Activated CD4-positive, alpha-beta T cell treated with anti-CD3 and anti-CD28 coated beads for 24 hours (primary cell): ENCODE data around the gene ING2.
A peak's percentile ranks its signal among the peaks of the same experiment; 100 is the strongest.

Source experiments
- DNase-seq, 2 donors: peaks; one replicate each; pipeline ENCODE4 v3.0.0-alpha.2; 2020; ENCODE audit warnings: low read depth in 2 of 2

The ING2 gene

GRCh38 chr4:183499801-183500200 lies 5.1 kb upstream of the ING2 start:
- no peak for DNase-seq

- peak in 1 of 2 donors; percentile 21 for DNase-seq
Measured at GRCh38 chr4:183503497-183504063, 1.3 kb upstream of the ING2 start.

- DNase-seq = peak; percentile 97 to 99
Measured at GRCh38 chr4:183504064-183504929, 561 bp upstream of the ING2 start.

DNA sequence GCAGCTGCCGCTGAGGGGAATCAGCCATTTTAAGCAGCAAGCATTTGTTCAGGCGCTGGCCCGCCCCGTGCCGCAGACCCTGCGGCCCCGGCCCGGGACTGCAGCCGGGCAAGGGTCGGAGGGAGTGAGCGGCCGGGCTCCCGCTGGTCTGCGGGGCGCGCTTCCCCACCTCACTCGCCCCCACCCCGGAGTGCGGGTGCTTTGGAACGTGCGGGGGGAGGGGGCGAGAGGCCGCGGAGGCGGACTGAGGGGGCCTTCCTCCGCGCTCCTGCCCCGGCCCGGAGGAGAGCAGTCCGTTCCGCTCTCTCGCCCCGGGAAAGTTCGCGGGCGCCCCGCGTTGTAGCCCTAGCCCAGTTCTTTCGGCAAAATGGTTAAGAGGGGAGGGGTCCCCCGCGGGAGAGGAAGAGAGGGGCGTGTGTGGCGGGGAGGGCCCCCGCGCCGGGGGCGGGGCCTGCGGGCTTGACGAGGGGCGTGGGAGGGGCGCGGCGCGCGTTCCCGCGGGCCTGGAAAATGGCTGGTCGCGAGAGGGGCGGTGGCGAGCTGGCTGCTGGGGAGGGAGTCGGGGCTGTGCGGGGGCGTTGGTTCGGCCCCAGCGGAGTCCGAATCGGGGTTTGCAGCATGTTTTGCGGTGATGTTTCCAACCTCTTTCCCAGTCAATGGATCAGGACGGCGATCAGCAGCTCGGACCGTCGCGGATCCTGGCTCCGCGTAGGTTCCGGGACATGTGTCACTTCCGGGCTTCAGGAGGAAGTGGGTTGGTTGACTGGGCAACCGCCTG lies 942 bp downstream of the ING2 start:
- DNase-seq = peak; percentile 67 to 78

GRCh38 chr4:183506389-183506735 lies 1.5 kb downstream of the ING2 start:
- no peak for DNase-seq

DNA sequence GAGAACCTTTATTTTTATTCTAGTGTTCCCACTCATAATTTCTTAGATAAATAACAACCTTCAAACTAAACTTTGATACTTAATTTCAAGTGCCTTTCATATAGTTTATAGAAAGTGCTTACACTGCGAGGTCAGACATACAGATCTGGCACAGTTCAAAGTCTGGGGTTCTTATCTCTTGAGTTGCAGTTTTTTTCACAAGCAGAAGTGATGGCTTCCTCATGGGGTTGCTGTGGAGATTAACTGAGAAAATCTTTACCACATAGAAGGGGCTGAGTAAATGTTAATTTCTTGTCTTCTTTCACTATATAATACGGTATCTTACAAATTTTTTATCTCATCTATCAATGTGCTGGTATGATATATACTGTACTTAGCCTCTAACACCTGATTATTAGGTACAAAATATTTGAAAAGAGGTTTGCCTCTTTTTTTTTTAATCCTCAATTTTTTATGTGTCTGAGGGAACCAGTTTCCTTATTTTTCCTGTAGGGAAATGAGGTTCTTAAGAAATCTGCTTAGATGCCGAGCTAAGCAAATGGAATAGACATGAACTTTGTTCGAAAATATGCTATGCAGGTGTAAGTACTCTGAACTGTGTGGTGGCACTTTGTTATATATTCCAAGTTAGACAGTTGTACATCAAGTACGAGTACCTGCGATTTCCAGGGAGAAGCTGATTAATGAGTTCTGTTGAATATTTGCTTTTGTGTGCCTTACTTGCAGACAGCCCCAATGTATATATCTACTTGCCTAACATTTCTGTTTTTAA lies 3.3 kb downstream of the ING2 start:
- DNase-seq = no peak

- DNase-seq = no peak
Measured at GRCh38 chr4:183508697-183509335, 4.0 kb downstream of the ING2 start.

GRCh38 chr4:183515411-183515810 lies 10.6 kb downstream of the ING2 start:
- no peak for DNase-seq

- no peak for DNase-seq
Measured at GRCh38 chr4:183517194-183517593, 12.3 kb downstream of the ING2 start.

- no peak for DNase-seq
Measured at GRCh38 chr4:183517781-183518180, 12.9 kb downstream of the ING2 start.

- DNase-seq = no peak
Measured at GRCh38 chr4:183522821-183523220, 18.0 kb downstream of the ING2 start.

DNA sequence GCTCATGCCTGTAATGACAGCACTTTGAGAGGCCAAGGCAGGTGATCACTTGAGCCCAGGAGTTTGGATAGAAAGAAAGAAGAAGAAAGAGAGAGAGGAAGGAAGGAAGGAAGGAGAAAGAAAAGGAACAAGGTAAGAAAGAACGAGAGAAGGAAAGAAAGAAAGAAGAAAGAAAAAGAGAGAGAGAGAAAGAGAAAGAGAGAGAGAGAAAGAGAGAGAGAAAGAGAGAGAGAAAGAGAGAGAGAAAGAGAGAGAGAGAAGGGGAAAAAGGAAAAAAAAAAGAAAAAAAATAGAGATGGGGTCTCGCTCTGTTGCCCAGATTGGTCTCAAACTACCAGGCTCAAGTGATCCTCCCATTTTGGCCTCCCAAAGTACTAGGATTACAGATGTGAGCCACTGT lies 22.5 kb downstream of the ING2 start:
- DNase-seq = no peak

DNA sequence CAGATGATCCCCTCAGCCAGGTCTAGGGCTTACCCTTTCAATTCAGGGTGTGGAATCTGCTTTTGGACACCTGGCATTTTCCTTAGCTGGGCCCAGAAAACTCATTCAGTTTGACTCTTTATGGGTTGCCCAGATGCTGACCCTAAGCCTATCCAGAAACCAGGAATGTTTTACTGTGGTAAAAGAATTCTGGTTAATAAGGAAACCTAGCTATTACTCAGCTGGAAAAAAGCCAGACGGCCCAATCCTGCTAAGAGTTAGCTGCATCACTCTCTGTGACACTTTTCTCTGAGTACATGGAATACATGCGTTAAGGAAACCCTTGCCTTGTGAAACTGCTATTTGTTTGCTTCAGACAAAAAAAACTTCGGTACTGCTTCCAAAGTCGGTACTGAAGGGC lies 28.0 kb downstream of the ING2 start:
- no peak for DNase-seq

- no peak for DNase-seq
Measured at GRCh38 chr4:183533698-183534097, 28.8 kb downstream of the ING2 start.

GRCh38 chr4:183540410-183541009 lies 35.7 kb downstream of the ING2 start:
- DNase-seq = no peak

DNA sequence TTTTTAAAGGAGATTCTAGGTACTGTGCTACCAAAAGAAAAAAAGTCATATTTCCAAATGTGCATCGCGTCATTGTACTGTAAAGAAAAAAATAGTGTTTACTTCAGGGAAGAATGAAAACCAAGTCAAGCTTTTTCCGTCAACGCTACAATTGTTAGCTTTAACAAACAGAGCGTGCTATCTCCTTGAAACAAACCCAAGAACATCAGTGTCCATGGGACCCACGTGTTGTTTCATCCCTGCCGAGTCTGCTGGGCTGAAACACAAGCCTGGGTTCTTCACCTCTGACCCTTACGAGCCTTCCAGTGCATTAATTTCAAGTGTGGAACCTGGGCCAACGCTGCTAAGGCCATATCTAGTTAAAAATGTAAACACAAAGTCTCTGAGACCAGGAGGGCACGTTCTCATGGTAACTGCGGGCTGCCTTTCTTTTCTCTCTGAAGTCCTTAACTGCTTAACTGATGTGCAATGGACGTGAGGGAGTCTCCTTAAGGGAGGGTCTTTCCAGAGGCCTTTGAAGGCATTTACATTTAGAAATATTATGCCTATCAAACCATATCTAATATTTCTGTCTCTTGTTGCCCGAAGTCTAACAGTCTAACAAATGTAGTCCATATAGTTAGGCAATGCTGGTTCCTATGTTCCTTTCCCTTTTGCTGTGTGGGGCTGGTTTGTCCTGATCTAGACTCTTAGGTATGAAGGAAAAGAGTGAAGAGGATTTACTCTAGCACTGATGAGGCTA lies 36.3 kb downstream of the ING2 start:
- no peak for DNase-seq

- no peak for DNase-seq
Measured at GRCh38 chr4:183541752-183542040, 36.8 kb downstream of the ING2 start.

DNA sequence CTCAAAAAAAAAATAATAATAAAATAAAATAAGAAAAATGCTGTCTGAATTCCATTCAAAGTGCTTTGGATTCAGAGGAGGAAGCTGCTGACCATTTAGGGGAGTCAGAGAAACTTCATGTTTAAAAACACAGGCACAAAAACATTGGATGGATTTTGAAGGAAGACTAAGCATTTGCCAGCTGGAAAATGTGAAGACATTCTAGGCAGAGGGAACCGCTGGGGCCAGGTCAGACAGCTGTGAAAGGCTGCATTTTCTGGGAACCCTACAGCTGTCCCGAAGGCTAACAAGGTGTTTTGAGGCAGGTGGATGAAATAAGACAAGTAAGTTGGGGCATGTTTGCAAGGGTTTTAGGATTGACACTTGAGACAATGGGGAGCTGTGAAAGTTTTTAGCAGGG lies 38.6 kb downstream of the ING2 start:
- no peak for DNase-seq

- peak in 1 of 2 donors; percentile 3 for DNase-seq
Measured at GRCh38 chr4:183544109-183544508, 39.3 kb downstream of the ING2 start.

DNA sequence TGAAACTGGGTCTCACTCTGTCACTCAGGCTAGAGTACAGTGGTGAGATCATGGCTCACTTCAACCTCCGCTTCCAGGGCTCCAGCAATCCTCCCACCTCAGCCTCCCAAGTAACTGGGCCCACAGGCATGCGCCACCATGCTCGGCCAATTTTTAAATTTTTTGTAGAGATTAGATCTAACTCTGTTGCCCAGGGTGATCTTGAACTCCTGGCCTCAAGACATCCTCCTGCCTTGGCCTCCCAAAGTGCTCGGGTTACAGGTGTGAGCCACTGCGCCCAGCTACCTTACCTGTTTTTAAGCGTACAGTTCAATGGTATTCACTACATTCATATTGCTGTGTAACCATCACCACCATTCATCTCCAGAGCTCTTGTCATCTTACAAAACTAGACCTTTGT lies 41.5 kb downstream of the ING2 start:
- no peak for DNase-seq

- DNase-seq = no peak
Measured at GRCh38 chr4:183548306-183548705, 43.4 kb downstream of the ING2 start.
